NOMO-1 treated with dmso at 0.1 percent for 144 hours (cell line): ENCODE data around the gene SPATA19.
"Not testable (repeated sequence)": the region's sequence is repeated elsewhere in the genome, so short reads cannot be mapped to it uniquely, and the experiment has no call there.

Experiments used
- DNase-seq: peaks from one replicate; lab custom pipeline; 2025; ENCODE audit not compliant: unreplicated experiment; lab: John Stamatoyannopoulos, UW

The SPATA19 gene

GRCh38 chr11:133845413-133845812, at the start of gene SPATA19:
Gene SPATA19, minus strand, starts transcription at chr11:133845513. Its CDS starts 67 bp downstream, at chr11:133845446.
- no peak for DNase-seq

GRCh38 chr11:133895061-133895479, 49.8 kb upstream of the SPATA19 start:
- DNase-seq: no peak

GRCh38 chr11:133893381-133893780, 48.1 kb upstream of the SPATA19 start:
- DNase-seq: no peak

GRCh38 chr11:133892584-133893380, 47.5 kb upstream of the SPATA19 start:
- DNase-seq: no peak

GRCh38 chr11:133892126-133892525, 46.8 kb upstream of the SPATA19 start:
- no peak for DNase-seq

GRCh38 chr11:133889893-133890292, 44.6 kb upstream of the SPATA19 start:
- no peak for DNase-seq

- DNase-seq: no peak
Measured at GRCh38 chr11:133889188-133889587, 43.9 kb upstream of the SPATA19 start.

GRCh38 chr11:133887692-133888332, 42.5 kb upstream of the SPATA19 start:
- DNase-seq: no peak

GRCh38 chr11:133886029-133886428, 40.7 kb upstream of the SPATA19 start:
- no peak for DNase-seq

- DNase-seq: no peak
Measured at GRCh38 chr11:133872160-133872559, 26.8 kb upstream of the SPATA19 start.

GRCh38 chr11:133867456-133867855, 22.1 kb upstream of the SPATA19 start:
- no peak for DNase-seq

- DNase-seq: no peak
Measured at GRCh38 chr11:133865466-133865865, 20.2 kb upstream of the SPATA19 start.

GRCh38 chr11:133864756-133865155, 19.4 kb upstream of the SPATA19 start:
- no peak for DNase-seq

GRCh38 chr11:133860151-133860550, 14.8 kb upstream of the SPATA19 start:
- DNase-seq: no peak

- DNase-seq: not testable (repeated sequence)
Measured at GRCh38 chr11:133854330-133854960, 9.1 kb upstream of the SPATA19 start.

GRCh38 chr11:133844217-133844616, 1.1 kb downstream of the SPATA19 start:
- no peak for DNase-seq

- DNase-seq: no peak
Measured at GRCh38 chr11:133843454-133843987, 1.8 kb downstream of the SPATA19 start.

GRCh38 chr11:133842730-133843129, 2.6 kb downstream of the SPATA19 start:
- DNase-seq: no peak

- no peak for DNase-seq
Measured at GRCh38 chr11:133842053-133842452, 3.3 kb downstream of the SPATA19 start.

- no peak for DNase-seq
Measured at GRCh38 chr11:133841279-133842043, 3.9 kb downstream of the SPATA19 start.

GRCh38 chr11:133840479-133840941, 4.8 kb downstream of the SPATA19 start:
- no peak for DNase-seq
